OCI-LY7 (cell line): ENCODE data around the gene ZNF324B. TPM values are rescaled to one million over a fixed set of nuclear protein-coding genes. Genes with fewer than 3 reads are reported as not detected.

Experiments used
- BruUV-seq: library from RNA; stranded (reverse); fragments of 400-500 nt; replicated peaks from 2 replicates; lab custom pipeline; 2021; lab: Mats Ljungman, UMichigan
- CTCF ChIA-PET: fragments of 300-600 bp; sonication (Branson Sonifier 250); formaldehyde crosslinking; loops from one replicate; lab custom pipeline; 2022; ENCODE audit warnings: antibody characterized with exemption; ENCODE audit not compliant: unreplicated experiment; lab: Charles Lee
- POLR2A ChIA-PET: fragments of 300-600 bp; sonication (Branson Sonifier 250); formaldehyde crosslinking; loops from one replicate; lab custom pipeline; 2022; ENCODE audit warnings: antibody characterized with exemption; lab: Charles Lee
- DNase-seq: peaks from one replicate; pipeline ENCODE4 v3.0.0-alpha.2; 2015; ENCODE audit warnings: low spot score
- H2AFZ ChIP-seq: fragments of 200-600 bp; sonication (generic), shearing (Covaris generic); 2 replicates; pipeline ENCODE4 v1.6.1; 2014; ENCODE audit warnings: mild to moderate bottlenecking, antibody characterized with exemption, low read length, moderate library complexity
- H3K27ac ChIP-seq: fragments of 200-600 bp; sonication (generic); 2 replicates; pipeline ENCODE4 v1.5.1; 2014; ENCODE audit warnings: mixed run types, low read depth, mild to moderate bottlenecking, moderate library complexity, low read length, inconsistent platforms; ENCODE audit not compliant: poor library complexity, severe bottlenecking
- H3K36me3 ChIP-seq: fragments of 200-600 bp; sonication (generic); 2 replicates; pipeline ENCODE4 v1.6.1; 2014; ENCODE audit warnings: mild to moderate bottlenecking, antibody characterized with exemption, low read length, moderate library complexity, mixed read lengths; ENCODE audit not compliant: insufficient read depth
- H3K4me1 ChIP-seq: fragments of 200-600 bp; sonication (generic); 2 replicates; pipeline ENCODE4 v1.5.1; 2014; ENCODE audit warnings: mild to moderate bottlenecking, low read length; ENCODE audit not compliant: insufficient read depth, poor library complexity, severe bottlenecking
- H3K4me2 ChIP-seq: fragments of 200-600 bp; sonication (generic); 2 replicates; pipeline ENCODE4 v1.6.1; 2014; ENCODE audit warnings: mild to moderate bottlenecking, low read length
- H3K4me3 ChIP-seq: fragments of 200-600 bp; sonication (generic); 2 replicates; pipeline ENCODE4 v1.5.1; 2014; ENCODE audit warnings: mild to moderate bottlenecking, low read depth, low read length; ENCODE audit not compliant: poor library complexity, severe bottlenecking
- H3K79me2 ChIP-seq: fragments of 200-600 bp; sonication (generic); 2 replicates; pipeline ENCODE4 v1.6.1; 2016; ENCODE audit warnings: low read depth, mild to moderate bottlenecking, low read length, moderate library complexity, mixed read lengths; ENCODE audit not compliant: insufficient read depth
- H3K9me2 ChIP-seq: fragments of 200-600 bp; sonication (generic); 2 replicates; pipeline ENCODE4 v1.6.1; 2016; ENCODE audit warnings: mild to moderate bottlenecking, low read length, mixed read lengths; ENCODE audit not compliant: insufficient read depth
- H3K9me3 ChIP-seq: fragments of 200-600 bp; sonication (generic); 2 replicates; pipeline ENCODE4 v1.6.1; 2014; ENCODE audit warnings: mild to moderate bottlenecking, mixed run types, low read length, mixed read lengths
- H4K20me1 ChIP-seq: fragments of 200-600 bp; sonication (generic); 2 replicates; pipeline ENCODE4 v1.6.1; 2014; ENCODE audit warnings: mild to moderate bottlenecking, antibody characterized with exemption, low read length, moderate library complexity, mixed read lengths; ENCODE audit not compliant: insufficient read depth
- CTCF ChIP-seq: fragments of 200-600 bp; sonication (generic); conservative IDR thresholded peaks from 2 replicates; pipeline ENCODE4 v1.5.1; 2014; ENCODE audit warnings: mild to moderate bottlenecking, antibody characterized with exemption, low read length, moderate library complexity, mixed read lengths
- EZH2phosphoT487 ChIP-seq: fragments of 200-600 bp; sonication (generic); IDR thresholded peaks from 2 replicates; pipeline ENCODE4 v1.6.1; 2018; ENCODE audit warnings: low read depth, borderline replicate concordance, mild to moderate bottlenecking, mixed run types, antibody characterized with exemption, low read length, moderate library complexity, mixed read lengths
- intact Hi-C: fragments of 100-400 bp; cut with micrococcal nuclease; formaldehyde crosslinking; loops from one replicate; pipeline ENCODE4 v1.10.0; 2022; ENCODE audit not compliant: unreplicated experiment
- total RNA-seq, 2 experiments: library from RNA; depleted of rRNA in 1 of 2; stranded (reverse); fragments of >200 nt in 1 of 2; shearing (Covaris generic) in 1 of 2; gene quantifications; 2 replicates each; pipeline ENCODE4 v1.2.3, GENCODE V29; 2014 to 2022

Gene ZNF324B
- total RNA-seq, 2 experiments from 2014 or later: 13.8 to 14.5 TPM

- intact Hi-C loops: loop anchor here (2.0 to 5.0 kb wide), 3 partner anchors 57 to 247 kb away; partner anchors contain the start of genes ZNF584 and ZSCAN22
- BruUV-seq: no TSS peak
- H3K4me2 ChIP-seq: peak overlapping the region; percentile 67
- H4K20me1 ChIP-seq: no peaks in the 10 kb centered on the region
- CTCF ChIA-PET: no interaction called here
- no peak overlapping the region for H3K27ac ChIP-seq
- peaks cover 6% of the 10 kb centered on the region; the same call in 1 of the 2 replicates for H3K36me3 ChIP-seq
- TF ChIP-seq EZH2phosphoT487 (no peak), CTCF (no peak)
- no peaks in the 10 kb centered on the region for H3K79me2 ChIP-seq
- peak; percentile 19 for DNase-seq
- no peaks in the 10 kb centered on the region for H3K9me2 ChIP-seq
- peaks cover 12% of the 10 kb centered on the region for H3K4me1 ChIP-seq
- peak overlapping the region; percentile 81 for H3K4me3 ChIP-seq
- H3K9me3 ChIP-seq: no peaks in the 10 kb centered on the region
- POLR2A ChIA-PET: no interaction called here
- H2AFZ ChIP-seq: peak overlapping the region; percentile 62; the same call in 1 of the 2 replicates
These were observed 14.8 kb downstream of the ZNF324B start for GRCh38 chr19:58466089-58466759.

- BruUV-seq: no TSS peak
- Histone ChIP-seq H3K4me1 (peaks cover 12% of the 10 kb centered on the region), H3K27ac (no peak within 1 kb of the TSS), H2AFZ (peak within 1 kb of the TSS; percentile 62), H3K9me2 (no peaks in the 10 kb centered on the region), H3K4me2 (peak within 1 kb of the TSS; percentile 67), H3K4me3 (peak within 1 kb of the TSS; percentile 81), H3K79me2 (no peaks in the 10 kb centered on the region), H3K36me3 (peaks cover 8% of the 10 kb centered on the region; the same call in 1 of the 2 replicates), H4K20me1 (no peaks in the 10 kb centered on the region), H3K9me3 (no peaks in the 10 kb centered on the region)
- ChIA-PET CTCF (no interaction called here), POLR2A (no interaction called here)
- intact Hi-C loops: loop anchor here (2.0 to 5.0 kb wide), 3 partner anchors 58 to 248 kb away; partner anchors contain the start of genes ZNF584 and ZSCAN22
- TF ChIP-seq CTCF: peak; percentile 43; the same call in 1 of the 2 replicates
- TF ChIP-seq EZH2phosphoT487: no peak
- DNase-seq: peak; percentile 99
These were observed 15.6 kb downstream of the ZNF324B start, which contains the start of gene ZNF324 for GRCh38 chr19:58466760-58467589. Gene ZNF324 (plus strand): TSS chr19:58467080. CDS start chr19:58469186, 2,106 bp downstream.
